H9 (cell line): ENCODE measurements around the gene ASCC2. TPM values are rescaled to one million over a fixed set of nuclear protein-coding genes. Genes with fewer than 3 reads are reported as not detected.

Experiments
- DNase-seq: peaks from one replicate; pipeline ENCODE4 v3.0.0-alpha.2; 2017
- H2AFZ ChIP-seq: one replicate; pipeline ENCODE4 v1.6.1; 2013; ENCODE audit warnings: mild to moderate bottlenecking, low read length, control low read depth, moderate library complexity
- H2AK5ac ChIP-seq: 2 replicates; pipeline ENCODE4 v1.6.1; 2013; ENCODE audit warnings: low read length, control low read depth, mixed read lengths; ENCODE audit not compliant: insufficient read length
- H2BK120ac ChIP-seq: one replicate; pipeline ENCODE4 v1.6.1; 2013; ENCODE audit warnings: low read depth, mild to moderate bottlenecking, low read length, control low read depth, inconsistent platforms; ENCODE audit not compliant: poor library complexity, severe bottlenecking
- H2BK12ac ChIP-seq: 2 replicates; pipeline ENCODE4 v1.6.1; 2013; ENCODE audit warnings: low read length, control low read depth, mixed read lengths, low read depth; ENCODE audit not compliant: insufficient read length
- H2BK15ac ChIP-seq: 2 replicates; pipeline ENCODE4 v1.6.1; 2013; ENCODE audit warnings: low read depth, low read length, control low read depth
- H2BK20ac ChIP-seq: one replicate; pipeline ENCODE4 v1.6.1; 2013; ENCODE audit warnings: low read depth, mild to moderate bottlenecking, low read length, control low read depth, inconsistent platforms; ENCODE audit not compliant: poor library complexity, severe bottlenecking
- H2BK5ac ChIP-seq: 2 replicates; pipeline ENCODE4 v1.6.1; 2013; ENCODE audit warnings: low read length, control low read depth, mixed read lengths; ENCODE audit not compliant: insufficient read length
- H3K14ac ChIP-seq: 2 replicates; pipeline ENCODE4 v1.6.1; 2013; ENCODE audit warnings: low read length, control low read depth; ENCODE audit not compliant: insufficient read depth
- H3K18ac ChIP-seq: 2 replicates; pipeline ENCODE4 v1.6.1; 2013; ENCODE audit warnings: low read depth, mild to moderate bottlenecking, mixed read lengths, low read length, control low read depth; ENCODE audit not compliant: insufficient read length
- H3K23ac ChIP-seq: 2 replicates; pipeline ENCODE4 v1.6.1; 2013; ENCODE audit warnings: low read length, control low read depth, mixed read lengths, low read depth; ENCODE audit not compliant: insufficient read length
- H3K23me2 ChIP-seq: 2 replicates; pipeline ENCODE4 v1.6.1; 2013; ENCODE audit warnings: low read depth, mild to moderate bottlenecking, mixed read lengths, low read length, control low read depth; ENCODE audit not compliant: insufficient read length, poor library complexity, severe bottlenecking
- H3K27ac ChIP-seq: 2 replicates; pipeline ENCODE4 v1.5.1; 2013; ENCODE audit warnings: low read length, control low read depth, mixed read lengths, low read depth; ENCODE audit not compliant: insufficient read length
- H3K27me3 ChIP-seq: 2 replicates; pipeline ENCODE4 v1.6.1; 2013; ENCODE audit warnings: low read length, control low read depth, inconsistent platforms; ENCODE audit not compliant: insufficient read depth
- H3K4ac ChIP-seq: 2 replicates; pipeline ENCODE4 v1.6.1; 2013; ENCODE audit warnings: low read depth, mild to moderate bottlenecking, control low read depth, inconsistent platforms, low read length, moderate library complexity
- H3K4me1 ChIP-seq: 2 replicates; pipeline ENCODE4 v1.6.1; 2013; ENCODE audit warnings: low read length, control low read depth, inconsistent platforms; ENCODE audit not compliant: insufficient read depth
- H3K4me2 ChIP-seq: 2 replicates; pipeline ENCODE4 v1.6.1; 2013; ENCODE audit warnings: low read length, control low read depth, mixed read lengths; ENCODE audit not compliant: insufficient read length, insufficient read depth
- H3K56ac ChIP-seq: 2 replicates; pipeline ENCODE4 v1.6.1; 2013; ENCODE audit warnings: low read depth, mild to moderate bottlenecking, mixed read lengths, low read length, control low read depth; ENCODE audit not compliant: insufficient read length
- H3K79me1 ChIP-seq: 2 replicates; pipeline ENCODE4 v1.6.1; 2013; ENCODE audit warnings: low read depth, mild to moderate bottlenecking, moderate library complexity, low read length, control low read depth, inconsistent platforms; ENCODE audit not compliant: insufficient read depth, poor library complexity, severe bottlenecking
- H3K79me2 ChIP-seq: 2 replicates; pipeline ENCODE4 v1.6.1; 2013; ENCODE audit warnings: low read length, control low read depth, inconsistent platforms; ENCODE audit not compliant: insufficient read depth
- H3K9ac ChIP-seq: 2 replicates; pipeline ENCODE4 v1.6.1; 2013; ENCODE audit warnings: low read length, control low read depth, mixed read lengths; ENCODE audit not compliant: insufficient read length; ENCODE audit errors: extremely low read depth
- H3K9me3 ChIP-seq: one replicate; pipeline ENCODE4 v1.6.1; 2013; ENCODE audit warnings: low read depth, low read length, inconsistent platforms; ENCODE audit not compliant: control insufficient read depth
- H3T11ph ChIP-seq: one replicate; pipeline ENCODE4 v1.6.1; 2013; ENCODE audit warnings: mild to moderate bottlenecking, low read length, control low read depth, inconsistent platforms
- H4K20me1 ChIP-seq: one replicate; pipeline ENCODE4 v1.6.1; 2013; ENCODE audit not compliant: control insufficient read depth, insufficient read length, insufficient read depth
- H4K5ac ChIP-seq: 2 replicates; pipeline ENCODE4 v1.6.1; 2013; ENCODE audit warnings: low read depth, mild to moderate bottlenecking, mixed read lengths, low read length, control low read depth; ENCODE audit not compliant: insufficient read length
- H4K8ac ChIP-seq: replicated peaks from 2 replicates; pipeline ENCODE4 v1.6.1; 2013; ENCODE audit warnings: low read length, control low read depth, mixed read lengths, low read depth; ENCODE audit not compliant: insufficient read length
- H4K91ac ChIP-seq: 2 replicates; pipeline ENCODE4 v1.6.1; 2013; ENCODE audit warnings: low read depth, mild to moderate bottlenecking, moderate library complexity, mixed read lengths, low read length, control low read depth; ENCODE audit not compliant: insufficient read length
- H3K27ac Mint-ChIP-seq, 3 experiments: 2 replicates in 2 of 3; 3 replicates in 1 of 3; pipeline ENCODE4 v1.8.0; 2020 to 2021; ENCODE audit warnings: mixed read lengths in 3 of 3, mild to moderate bottlenecking in 1 of 3, moderate library complexity in 1 of 3
- H3K27me3 Mint-ChIP-seq: 2 replicates; pipeline ENCODE4 v1.8.0; 2021; ENCODE audit warnings: low read depth, mild to moderate bottlenecking, moderate library complexity, mixed read lengths
- H3K36me3 Mint-ChIP-seq, 3 experiments: 2 replicates in 2 of 3; 3 replicates in 1 of 3; pipeline ENCODE4 v1.8.0; 2020 to 2021; ENCODE audit warnings: low read depth in 3 of 3, mixed read lengths in 3 of 3; ENCODE audit not compliant: insufficient read depth in 1 of 3
- H3K4me1 Mint-ChIP-seq, 2 experiments: 2 replicates each; pipeline ENCODE4 v1.8.0; 2020; ENCODE audit warnings: mixed read lengths in 2 of 2
- H3K4me3 Mint-ChIP-seq, 2 experiments: 2 replicates in 1 of 2; 3 replicates in 1 of 2; pipeline ENCODE4 v1.8.0; 2020 to 2021; ENCODE audit warnings: mild to moderate bottlenecking in 2 of 2, mixed read lengths in 2 of 2, moderate library complexity in 1 of 2
- H3K9me3 Mint-ChIP-seq, 2 experiments: 2 replicates in 1 of 2; 3 replicates in 1 of 2; pipeline ENCODE4 v1.8.0; 2020; ENCODE audit warnings: mild to moderate bottlenecking in 2 of 2, mixed read lengths in 2 of 2, moderate library complexity in 1 of 2
- WGBS: extraction: QIAGEN DNeasy Blood & Tissue Kit; methylation state at CpG from one replicate; pipeline ENCODE4 v1.1.7; 2013; ENCODE audit warnings: missing lambda C conversion rate, low lambda C conversion rate, mixed read lengths; ENCODE audit not compliant: insufficient read length; ENCODE audit errors: extremely low coverage; 5-methylcytosine and 5-hydroxymethylcytosine counted together
- total RNA-seq: library from RNA; stranded (reverse); gene quantifications from 2 replicates; pipeline ENCODE4 v1.2.1, GENCODE V29; 2021
- TF ChIP-seq, protein P1 (sequence below): fragments of 200-600 bp; sonication (generic); conservative IDR thresholded peaks from 3 replicates; pipeline ENCODE4 v1.8.0; 2021; ENCODE audit warnings: antibody characterized with exemption, mild to moderate bottlenecking

The ASCC2 gene
- total RNA-seq, 1 experiment from 2014 or later: 48.2 TPM

DNA sequence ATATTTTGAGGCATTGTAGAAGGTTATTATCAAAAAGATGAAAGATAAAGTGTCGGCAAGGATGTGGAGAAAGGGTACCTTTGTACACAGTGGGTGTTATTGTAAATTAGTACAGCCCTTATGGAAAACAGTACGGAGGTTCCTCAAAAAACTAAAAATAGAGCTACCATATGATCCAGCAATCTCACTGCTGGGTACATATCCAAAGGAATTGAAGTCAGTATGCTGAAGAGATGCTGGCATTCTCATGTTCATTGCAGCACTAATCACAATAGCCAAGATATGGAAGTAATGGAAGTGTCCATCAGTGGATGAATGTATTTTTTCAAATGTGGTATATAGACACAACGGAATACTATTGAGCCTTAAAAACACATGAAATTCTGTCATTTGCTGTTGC is 29.8 kb upstream of the ASCC2 start:
- Mint-ChIP-seq H3K4me1 (peaks cover 16 to 23% of the 10 kb centered on the region in 2 experiments), H3K9me3 (no peaks in the 10 kb centered on the region), H3K4me3 (no peak overlapping the region), H3K36me3 (no peaks in the 10 kb centered on the region), H3K27me3 (peaks cover 1% of the 10 kb centered on the region; the same call in 1 of the 2 replicates), H3K27ac (no peak overlapping the region)
- no peaks in the 10 kb centered on the region for H3K9me3 ChIP-seq
- H3K23me2 ChIP-seq: no peaks in the 10 kb centered on the region
- no peak for DNase-seq
- H4K20me1 ChIP-seq: no peaks in the 10 kb centered on the region
- no peak overlapping the region for H2BK120ac ChIP-seq
- no peak overlapping the region for H2BK5ac ChIP-seq
- no peak overlapping the region for H3K4me2 ChIP-seq
- no peak overlapping the region for H3K23ac ChIP-seq
- no peak overlapping the region for H2AK5ac ChIP-seq
- H3K4me1 ChIP-seq: no peaks in the 10 kb centered on the region
- H3K9ac ChIP-seq: no peak overlapping the region
- no peak overlapping the region for H4K5ac ChIP-seq
- no peak overlapping the region for H3K14ac ChIP-seq
- H3K27me3 ChIP-seq: no peaks in the 10 kb centered on the region
- H2BK15ac ChIP-seq: no peak overlapping the region
- no peak overlapping the region for H3T11ph ChIP-seq
- H3K79me2 ChIP-seq: no peaks in the 10 kb centered on the region; the same call in 1 of the 2 replicates
- H3K79me1 ChIP-seq: no peaks in the 10 kb centered on the region
- no peak overlapping the region for H2BK20ac ChIP-seq
- H4K91ac ChIP-seq: no peak overlapping the region
- H3K4ac ChIP-seq: no peak overlapping the region
- no peak overlapping the region for H3K56ac ChIP-seq
- TF ChIP-seq, protein P1, sequence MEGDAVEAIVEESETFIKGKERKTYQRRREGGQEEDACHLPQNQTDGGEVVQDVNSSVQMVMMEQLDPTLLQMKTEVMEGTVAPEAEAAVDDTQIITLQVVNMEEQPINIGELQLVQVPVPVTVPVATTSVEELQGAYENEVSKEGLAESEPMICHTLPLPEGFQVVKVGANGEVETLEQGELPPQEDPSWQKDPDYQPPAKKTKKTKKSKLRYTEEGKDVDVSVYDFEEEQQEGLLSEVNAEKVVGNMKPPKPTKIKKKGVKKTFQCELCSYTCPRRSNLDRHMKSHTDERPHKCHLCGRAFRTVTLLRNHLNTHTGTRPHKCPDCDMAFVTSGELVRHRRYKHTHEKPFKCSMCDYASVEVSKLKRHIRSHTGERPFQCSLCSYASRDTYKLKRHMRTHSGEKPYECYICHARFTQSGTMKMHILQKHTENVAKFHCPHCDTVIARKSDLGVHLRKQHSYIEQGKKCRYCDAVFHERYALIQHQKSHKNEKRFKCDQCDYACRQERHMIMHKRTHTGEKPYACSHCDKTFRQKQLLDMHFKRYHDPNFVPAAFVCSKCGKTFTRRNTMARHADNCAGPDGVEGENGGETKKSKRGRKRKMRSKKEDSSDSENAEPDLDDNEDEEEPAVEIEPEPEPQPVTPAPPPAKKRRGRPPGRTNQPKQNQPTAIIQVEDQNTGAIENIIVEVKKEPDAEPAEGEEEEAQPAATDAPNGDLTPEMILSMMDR: no peak
- H2BK12ac ChIP-seq: no peak overlapping the region
- no peak overlapping the region for H4K8ac ChIP-seq
- WGBS: no CpG with 5 or more reads among the region's 3 CpGs
- no peak overlapping the region for H3K27ac ChIP-seq
- no peak overlapping the region for H2AFZ ChIP-seq
- H3K18ac ChIP-seq: no peak overlapping the region
